Astrocyte (in vitro differentiated cells and primary cell): Measurements from ENCODE around the gene CDKN2B-AS1. TPM values are rescaled to one million over a fixed set of nuclear protein-coding genes. Genes with fewer than 3 reads are reported as not detected.

ENCODE experiments used
- total RNA-seq: library from RNA; stranded (reverse); gene quantifications from 2 replicates; pipeline ENCODE4 v1.2.1, GENCODE V29; 2021

CDKN2B-AS1 gene
- total RNA-seq, 1 donor from 2014 or later: 2.3 TPM

Other genes starting within 250 kb of the CDKN2B-AS1 start
- 43.8 and 56.1 TPM in 2 replicates for gene MTAP, start 192.2 kb upstream of the CDKN2B-AS1 start, total RNA-seq
- 71.6 and 81.4 TPM in 2 replicates for gene CDKN2A, start 399 bp upstream of the CDKN2B-AS1 start, total RNA-seq
- 306 and 314 TPM in 2 replicates for gene CDKN2B, start 14.5 kb downstream of the CDKN2B-AS1 start, total RNA-seq